ENCODE data around the gene IGSF21. TPM values are rescaled to one million over a fixed set of nuclear protein-coding genes. Genes with fewer than 3 reads are reported as not detected.

IGSF21 gene
- total and polyA plus RNA-seq, 2 donors (not counting 3 experiments of a cell fraction or from before 2014, with no cell fraction given) = not detected

DNA sequence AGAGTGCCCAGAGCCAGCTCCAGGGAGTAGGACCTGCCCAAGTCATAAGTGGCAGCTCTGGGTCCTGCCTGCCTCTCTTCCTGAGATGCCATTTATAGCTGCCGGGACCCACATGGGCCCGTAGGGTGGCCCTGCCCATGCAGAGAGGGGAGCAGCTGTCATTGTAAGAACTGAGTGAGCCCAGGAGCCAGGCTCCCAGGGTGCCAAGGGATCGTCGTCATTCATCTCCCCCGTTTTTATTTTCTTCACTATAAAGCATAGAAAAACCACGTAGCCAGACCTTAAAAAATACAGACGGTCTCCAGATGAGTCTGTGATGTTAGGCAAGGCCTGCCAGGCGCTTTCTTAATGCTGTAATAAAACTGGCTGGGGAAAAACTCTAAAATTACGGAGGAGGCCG lies 90.7 kb downstream of the IGSF21 start:
- no peak for FAIRE-seq
- H3K27me3 ChIP-seq (ENCODE audit: control insufficient read depth in 2 of 2, insufficient read depth in 2 of 2, low read length in 2 of 2) = no peaks in the 10 kb centered on the region
- no peaks in the 10 kb centered on the region for H3K9me1 ChIP-seq (replicated peaks; ENCODE audit: control insufficient read depth, extremely low read depth, insufficient read depth, low read length)
- H3K4me1 ChIP-seq (ENCODE audit: control insufficient read depth, extremely low read depth, insufficient read depth, low read length) = no peaks in the 10 kb centered on the region
- H3K4me3 ChIP-seq (replicated peaks in 1 of 3; ENCODE audit: insufficient read depth in 1 of 3, low read depth in 1 of 3, low read length in 3 of 3) = no peak overlapping the region
- intact Hi-C loops (cut with micrococcal nuclease) (no loop called here), dilution Hi-C loops (cut with MboI; ENCODE audit: extremely low pct_ligation_motif_present, low sequenced_read_pairs) (no loop called here)
- POLR2A ChIA-PET = no interaction called here
- H4K20me1 ChIP-seq (replicated peaks; ENCODE audit: control insufficient read depth, extremely low read depth, insufficient read depth, low read length) = no peaks in the 10 kb centered on the region
- no peak for TF ChIP-seq JUN (IDR thresholded peaks at IDR 0.05; ENCODE audit: borderline replicate concordance, insufficient read depth, insufficient read length, low read depth)
- no peak for TF ChIP-seq MYC (IDR thresholded peaks at IDR 0.05; ENCODE audit: low read depth, low read length)
- TF ChIP-seq FOS (IDR thresholded peaks at IDR 0.05; ENCODE audit: borderline replicate concordance, insufficient read depth, low read length) = no peak
- TF ChIP-seq POLR2A (IDR thresholded peaks at IDR 0.05; ENCODE audit: low read depth, low read length) = no peak
- TF ChIP-seq GATA2 (IDR thresholded peaks at IDR 0.05; ENCODE audit: insufficient read depth, insufficient read length, low read depth, low read length) = no peak
- no peak for TF ChIP-seq MAX (IDR thresholded peaks at IDR 0.05; ENCODE audit: insufficient read depth, insufficient read length)
- TF ChIP-seq POLR2AphosphoS5 (IDR thresholded peaks at IDR 0.05; ENCODE audit: insufficient read depth, low read depth, low read length) = no peak
- TF ChIP-seq EZH2 (IDR thresholded peaks at IDR 0.05; ENCODE audit: borderline replicate concordance, low read depth, low read length, severe bottlenecking) = no peak
- H3K36me3 ChIP-seq (ENCODE audit: control insufficient read depth in 2 of 2, extremely low read depth in 1 of 2, insufficient read depth in 2 of 2, low read length in 2 of 2) = no peaks in the 10 kb centered on the region
- H3K79me2 ChIP-seq (ENCODE audit: control insufficient read depth, insufficient read depth, low read length) = no peaks in the 10 kb centered on the region
- H3K9me3 ChIP-seq (replicated peaks; ENCODE audit: control insufficient read depth, insufficient read depth, low read length) = no peaks in the 10 kb centered on the region
- H3K9ac ChIP-seq (replicated peaks; ENCODE audit: extremely low read depth, insufficient read depth, low read length) = no peak overlapping the region
- no TSS peak for BruUV-seq (replicated peaks)
- DNase-seq (ENCODE audit: low read depth, low spot score) = no peak
- CTCF ChIA-PET = no interaction called here
- H3K27ac ChIP-seq (ENCODE audit: insufficient read depth, low read depth, low read length) = no peak overlapping the region
- H3K4me2 ChIP-seq (ENCODE audit: insufficient read depth, low read length) = no peak overlapping the region
- H2AFZ ChIP-seq (ENCODE audit: low read depth, low read length) = no peak overlapping the region

- no peak for TF ChIP-seq FOS (IDR thresholded peaks at IDR 0.05; ENCODE audit: borderline replicate concordance, insufficient read depth, low read length)
- no peak for TF ChIP-seq MYC (IDR thresholded peaks at IDR 0.05; ENCODE audit: low read depth, low read length)
- TF ChIP-seq CTCF (IDR thresholded peaks at IDR 0.05; ENCODE audit: extremely low read depth in 1 of 2, insufficient read depth in 1 of 2, low read depth in 1 of 2, low read length in 2 of 2) = no peak
- TF ChIP-seq GATA2 (IDR thresholded peaks at IDR 0.05; ENCODE audit: insufficient read depth, insufficient read length, low read depth, low read length) = no peak
- no peak for TF ChIP-seq EZH2 (IDR thresholded peaks at IDR 0.05; ENCODE audit: borderline replicate concordance, low read depth, low read length, severe bottlenecking)
- TF ChIP-seq JUN (IDR thresholded peaks at IDR 0.05; ENCODE audit: borderline replicate concordance, insufficient read depth, insufficient read length, low read depth) = no peak
- no peak for TF ChIP-seq POLR2AphosphoS5 (IDR thresholded peaks at IDR 0.05; ENCODE audit: insufficient read depth, low read depth, low read length)
- no peak for TF ChIP-seq MAX (IDR thresholded peaks at IDR 0.05; ENCODE audit: insufficient read depth, insufficient read length)
- TF ChIP-seq POLR2A (IDR thresholded peaks at IDR 0.05; ENCODE audit: low read depth, low read length) = no peak
- no peaks in the 10 kb centered on the region for H4K20me1 ChIP-seq (replicated peaks; ENCODE audit: control insufficient read depth, extremely low read depth, insufficient read depth, low read length)
- H3K4me3 ChIP-seq (replicated peaks in 1 of 3; ENCODE audit: insufficient read depth in 1 of 3, low read depth in 1 of 3, low read length in 3 of 3) = no peak overlapping the region
- CTCF ChIA-PET = no interaction called here
- H2AFZ ChIP-seq (ENCODE audit: low read depth, low read length) = no peak overlapping the region
- H3K79me2 ChIP-seq (ENCODE audit: control insufficient read depth, insufficient read depth, low read length) = no peaks in the 10 kb centered on the region
- no peaks in the 10 kb centered on the region for H3K27me3 ChIP-seq (ENCODE audit: control insufficient read depth in 2 of 2, insufficient read depth in 2 of 2, low read length in 2 of 2)
- no peaks in the 10 kb centered on the region for H3K36me3 ChIP-seq (ENCODE audit: control insufficient read depth in 2 of 2, extremely low read depth in 1 of 2, insufficient read depth in 2 of 2, low read length in 2 of 2)
- no peaks in the 10 kb centered on the region for H3K9me3 ChIP-seq (replicated peaks; ENCODE audit: control insufficient read depth, insufficient read depth, low read length)
- no peak overlapping the region for H3K4me2 ChIP-seq (ENCODE audit: insufficient read depth, low read length)
- BruUV-seq (replicated peaks) = no TSS peak
- intact Hi-C loops (cut with micrococcal nuclease) (no loop called here), dilution Hi-C loops (cut with MboI; ENCODE audit: extremely low pct_ligation_motif_present, low sequenced_read_pairs) (no loop called here)
- H3K9ac ChIP-seq (replicated peaks; ENCODE audit: extremely low read depth, insufficient read depth, low read length) = no peak overlapping the region
- POLR2A ChIA-PET = no interaction called here
- no peaks in the 10 kb centered on the region for H3K9me1 ChIP-seq (replicated peaks; ENCODE audit: control insufficient read depth, extremely low read depth, insufficient read depth, low read length)
- FAIRE-seq (no peak), DNase-seq (ENCODE audit: low read depth, low spot score) (no peak)
- no peaks in the 10 kb centered on the region for H3K4me1 ChIP-seq (ENCODE audit: control insufficient read depth, extremely low read depth, insufficient read depth, low read length)
- H3K27ac ChIP-seq (ENCODE audit: insufficient read depth, low read depth, low read length) = no peak overlapping the region
Observed at GRCh38 chr1:18199462-18199861, 91.9 kb downstream of the IGSF21 start.
